Measurements from ENCODE around the gene CNOT1. TPM values are rescaled to one million over a fixed set of nuclear protein-coding genes. Genes with fewer than 3 reads are reported as not detected.

The CNOT1 gene
- total RNA-seq, 1 donor from 2014 or later = 270 TPM

DNA sequence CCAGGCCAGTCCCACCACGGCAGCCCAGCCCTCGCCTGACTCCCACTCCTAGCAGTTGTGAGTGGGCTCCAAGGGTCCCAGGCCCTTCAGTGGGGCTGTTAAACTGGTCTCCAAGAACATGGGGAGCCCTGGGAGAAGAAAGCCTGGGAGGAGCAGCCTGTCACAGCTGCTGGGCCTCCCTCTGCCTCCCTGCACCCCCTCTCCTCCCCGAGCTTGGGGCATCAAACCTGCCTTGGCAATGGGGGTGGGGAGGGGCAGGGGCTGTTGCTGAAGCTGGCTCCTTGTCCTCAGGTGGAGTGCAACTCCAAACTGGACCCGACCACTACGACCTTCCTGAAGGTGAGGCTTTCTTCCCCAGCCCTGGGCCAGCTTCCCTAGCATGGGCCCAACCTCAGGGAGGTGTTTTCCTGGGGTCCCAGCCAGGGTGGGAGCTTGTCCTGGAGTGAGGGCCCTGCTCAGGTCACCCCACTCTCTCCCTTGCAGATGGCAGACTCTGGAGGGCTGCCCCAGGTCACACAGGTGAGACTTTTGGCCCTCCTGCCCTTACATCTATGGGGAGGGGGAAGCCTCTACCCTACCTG lies 120.9 kb downstream of the CNOT1 start:
- peaks cover 1% of the 10 kb centered on the region for H3K4me1 Mint-ChIP-seq (ENCODE audit: low read depth)
- DNase-seq (ENCODE audit: low spot score) = no peak
- H3K27ac Mint-ChIP-seq = no peak overlapping the region
- H3K27me3 Mint-ChIP-seq (ENCODE audit: insufficient read depth) = no peaks in the 10 kb centered on the region
- intact Hi-C loops (cut with micrococcal nuclease) = no loop called here
- no peak overlapping the region for H3K4me3 Mint-ChIP-seq
- H3K36me3 Mint-ChIP-seq (ENCODE audit: low read depth) = peaks cover 1% of the 10 kb centered on the region
- no peaks in the 10 kb centered on the region for H3K9me3 Mint-ChIP-seq

DNA sequence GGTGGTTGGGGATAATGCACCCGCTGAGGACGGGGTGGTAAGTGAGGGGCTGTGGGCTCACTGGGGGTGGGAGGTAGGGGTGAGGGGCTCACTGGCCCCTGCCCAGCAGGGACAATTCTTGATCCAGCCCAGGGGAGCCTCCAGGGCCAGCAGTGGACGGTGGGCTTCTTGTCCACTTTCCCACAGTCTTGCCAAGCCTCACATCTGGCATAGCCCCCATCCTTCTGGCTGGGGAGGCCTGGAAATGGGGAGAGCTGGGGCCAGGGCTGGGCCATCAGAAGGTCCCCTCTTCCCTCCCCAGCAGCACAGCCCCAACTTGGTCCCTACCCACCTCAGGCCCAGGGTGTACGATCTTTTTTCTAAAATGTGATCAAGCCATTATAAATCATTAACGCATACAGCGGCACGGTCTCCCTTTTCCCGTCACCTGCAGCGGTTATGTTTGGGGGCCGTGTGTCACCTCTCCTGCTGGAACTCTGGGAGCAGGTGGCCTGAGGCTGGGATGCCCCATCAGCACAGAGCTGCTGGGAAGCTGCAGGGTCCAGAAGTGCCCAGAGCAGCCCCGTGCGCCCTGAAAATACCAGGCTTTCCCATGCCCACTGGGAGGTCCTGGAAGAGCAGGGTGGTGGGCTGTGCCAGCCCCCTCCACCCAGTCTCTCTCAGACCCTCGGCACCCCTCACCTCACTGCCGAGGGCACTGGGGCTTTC lies 121.5 kb downstream of the CNOT1 start:
- Mint-ChIP-seq H3K4me3 (no peak overlapping the region), H3K9me3 (no peaks in the 10 kb centered on the region), H3K27ac (no peak overlapping the region), H3K4me1 (ENCODE audit: low read depth) (no peaks in the 10 kb centered on the region), H3K27me3 (ENCODE audit: insufficient read depth) (no peaks in the 10 kb centered on the region), H3K36me3 (ENCODE audit: low read depth) (peaks cover 1% of the 10 kb centered on the region)
- intact Hi-C loops (cut with micrococcal nuclease) = no loop called here
- DNase-seq (ENCODE audit: low spot score) = no peak

DNA sequence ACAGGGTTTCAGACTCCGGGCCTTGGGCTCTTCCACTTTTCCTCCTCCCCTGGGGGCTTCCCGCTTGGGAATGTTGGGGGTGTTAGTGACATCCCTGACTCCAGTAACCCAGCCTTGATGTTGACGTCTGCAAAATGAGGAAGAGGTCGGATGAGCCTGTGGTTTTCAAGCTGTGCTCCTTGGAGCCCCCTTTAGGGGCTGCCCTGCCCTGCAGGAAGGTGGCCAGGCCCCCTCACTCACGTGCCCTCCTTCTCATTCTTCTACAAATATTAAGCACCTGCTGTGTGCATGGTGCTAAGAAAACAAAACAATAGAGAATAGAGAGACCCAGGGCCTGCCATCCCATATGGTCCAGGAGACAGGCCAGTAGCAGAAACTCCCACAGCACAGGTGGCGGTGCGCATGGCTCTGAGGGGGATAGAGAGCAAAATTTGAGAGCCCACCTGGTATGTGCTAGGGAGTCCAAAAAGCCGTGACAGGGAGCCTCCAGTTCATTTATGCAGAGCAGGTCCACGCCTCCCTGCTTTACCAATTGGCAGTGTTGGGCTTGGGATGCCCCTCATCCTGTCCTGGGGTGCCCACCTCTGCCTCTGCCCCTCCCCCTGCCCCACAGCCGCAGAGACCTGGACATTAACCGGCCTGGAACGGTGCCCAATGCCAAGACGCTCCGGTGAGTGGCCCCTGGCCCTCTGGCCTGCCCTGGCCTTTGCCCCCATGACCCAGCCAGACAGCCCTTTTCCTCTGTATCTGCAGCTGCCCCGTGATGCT lies 122.2 kb downstream of the CNOT1 start:
- H3K27me3 Mint-ChIP-seq (ENCODE audit: insufficient read depth) = no peaks in the 10 kb centered on the region

DNA sequence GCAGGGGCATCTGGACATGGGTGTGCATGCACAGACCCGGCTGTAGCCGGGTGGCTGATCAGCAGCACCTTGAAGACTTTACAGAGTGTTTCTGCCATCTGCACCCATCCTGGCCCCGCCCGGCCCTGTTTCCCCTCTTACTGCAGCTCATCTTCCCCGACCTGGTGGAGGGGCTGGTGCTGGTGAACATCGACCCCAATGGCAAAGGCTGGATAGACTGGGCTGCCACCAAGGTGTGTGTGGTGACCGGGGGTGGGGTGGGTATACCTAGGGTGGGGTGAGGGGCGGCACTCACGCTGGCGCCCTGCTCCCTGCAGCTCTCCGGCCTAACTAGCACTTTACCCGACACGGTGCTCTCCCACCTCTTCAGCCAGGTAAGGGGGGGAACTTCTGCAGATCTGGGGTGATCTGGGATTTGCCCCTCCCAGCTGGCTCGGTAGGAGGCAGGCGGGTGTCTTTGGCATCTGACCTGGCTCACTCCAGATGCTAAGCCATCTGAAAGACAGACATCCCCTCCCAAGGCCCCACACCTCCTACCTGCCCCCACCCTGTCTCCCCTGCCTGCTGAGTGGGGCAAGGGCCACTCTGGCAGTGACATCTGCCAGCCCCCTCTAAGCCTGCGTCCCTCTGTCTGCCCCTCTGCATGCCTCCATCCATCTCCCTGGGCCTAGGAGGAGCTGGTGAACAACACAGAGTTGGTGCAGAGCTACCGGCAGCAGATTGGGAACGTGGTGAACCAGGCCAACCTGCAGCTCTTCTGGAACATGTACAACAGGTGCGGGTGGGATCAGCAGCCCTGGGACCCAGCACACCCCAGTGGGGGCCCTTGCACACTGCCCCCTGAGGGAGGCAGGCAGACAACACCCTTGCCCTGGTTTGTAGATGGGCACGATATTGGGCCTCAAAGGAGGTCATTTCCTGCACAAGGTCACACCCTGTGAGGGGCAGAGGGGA lies 123.1 kb downstream of the CNOT1 start:
- no peak overlapping the region for H3K4me3 Mint-ChIP-seq
- no peak overlapping the region for H3K27ac Mint-ChIP-seq
- DNase-seq (ENCODE audit: low spot score) = no peak
- H3K9me3 Mint-ChIP-seq = no peaks in the 10 kb centered on the region
- no peaks in the 10 kb centered on the region for H3K36me3 Mint-ChIP-seq (ENCODE audit: low read depth)
- no peaks in the 10 kb centered on the region for H3K27me3 Mint-ChIP-seq (ENCODE audit: insufficient read depth)
- intact Hi-C loops (cut with micrococcal nuclease) = no loop called here
- no peaks in the 10 kb centered on the region for H3K4me1 Mint-ChIP-seq (ENCODE audit: low read depth)

More for the DNA sequence above, 122.2 kb downstream of the CNOT1 start:
- no peak for DNase-seq (ENCODE audit: low spot score)
- Mint-ChIP-seq H3K27ac (no peak overlapping the region), H3K4me3 (no peak overlapping the region), H3K4me1 (ENCODE audit: low read depth) (no peaks in the 10 kb centered on the region), H3K36me3 (ENCODE audit: low read depth) (peaks cover 1% of the 10 kb centered on the region), H3K9me3 (no peaks in the 10 kb centered on the region)
- intact Hi-C loops (cut with micrococcal nuclease) = no loop called here

DNA sequence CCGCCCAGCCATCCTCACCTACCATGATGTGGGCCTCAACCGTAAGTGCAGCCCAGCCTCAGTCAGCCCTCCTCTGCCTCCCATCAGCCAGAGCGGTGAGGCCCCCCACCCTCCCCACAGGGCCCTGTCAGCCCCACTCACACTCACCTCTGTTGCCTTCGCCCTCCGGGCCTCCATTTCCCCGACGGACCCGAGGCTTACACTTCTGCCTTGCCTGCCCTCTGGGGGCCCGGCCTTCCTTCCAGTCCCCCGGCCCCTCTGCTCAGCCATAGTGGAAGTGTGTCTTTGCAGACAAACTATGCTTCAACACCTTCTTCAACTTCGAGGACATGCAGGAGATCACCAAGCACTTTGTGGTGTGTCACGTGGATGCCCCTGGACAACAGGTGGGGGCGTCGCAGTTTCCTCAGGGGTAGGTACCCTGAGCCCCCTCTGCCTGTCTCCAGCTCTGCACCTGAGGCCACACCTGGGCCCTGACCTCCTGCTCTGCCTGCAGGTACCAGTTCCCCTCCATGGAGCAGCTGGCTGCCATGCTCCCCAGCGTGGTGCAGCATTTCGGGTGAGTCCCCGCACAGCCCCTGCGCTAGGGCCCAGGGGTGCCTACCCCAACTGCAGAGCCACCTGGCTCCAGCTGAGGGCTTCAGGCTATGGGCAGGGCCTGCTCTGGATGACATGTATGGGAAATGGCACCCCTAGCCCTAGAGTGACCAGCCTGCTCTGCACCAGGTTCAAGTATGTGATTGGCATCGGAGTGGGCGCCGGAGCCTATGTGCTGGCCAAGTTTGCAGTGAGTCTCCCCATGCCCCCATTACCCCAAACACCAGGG lies 125.5 kb downstream of the CNOT1 start:
- H3K4me3 Mint-ChIP-seq = no peak overlapping the region
- H3K9me3 Mint-ChIP-seq = no peaks in the 10 kb centered on the region
- intact Hi-C loops (cut with micrococcal nuclease) = no loop called here
- H3K27ac Mint-ChIP-seq = no peak overlapping the region
- H3K36me3 Mint-ChIP-seq (ENCODE audit: low read depth) = no peaks in the 10 kb centered on the region
- DNase-seq (ENCODE audit: low spot score) = no peak
- no peaks in the 10 kb centered on the region for H3K4me1 Mint-ChIP-seq (ENCODE audit: low read depth)
- H3K27me3 Mint-ChIP-seq (ENCODE audit: insufficient read depth) = peaks cover 4% of the 10 kb centered on the region

DNA sequence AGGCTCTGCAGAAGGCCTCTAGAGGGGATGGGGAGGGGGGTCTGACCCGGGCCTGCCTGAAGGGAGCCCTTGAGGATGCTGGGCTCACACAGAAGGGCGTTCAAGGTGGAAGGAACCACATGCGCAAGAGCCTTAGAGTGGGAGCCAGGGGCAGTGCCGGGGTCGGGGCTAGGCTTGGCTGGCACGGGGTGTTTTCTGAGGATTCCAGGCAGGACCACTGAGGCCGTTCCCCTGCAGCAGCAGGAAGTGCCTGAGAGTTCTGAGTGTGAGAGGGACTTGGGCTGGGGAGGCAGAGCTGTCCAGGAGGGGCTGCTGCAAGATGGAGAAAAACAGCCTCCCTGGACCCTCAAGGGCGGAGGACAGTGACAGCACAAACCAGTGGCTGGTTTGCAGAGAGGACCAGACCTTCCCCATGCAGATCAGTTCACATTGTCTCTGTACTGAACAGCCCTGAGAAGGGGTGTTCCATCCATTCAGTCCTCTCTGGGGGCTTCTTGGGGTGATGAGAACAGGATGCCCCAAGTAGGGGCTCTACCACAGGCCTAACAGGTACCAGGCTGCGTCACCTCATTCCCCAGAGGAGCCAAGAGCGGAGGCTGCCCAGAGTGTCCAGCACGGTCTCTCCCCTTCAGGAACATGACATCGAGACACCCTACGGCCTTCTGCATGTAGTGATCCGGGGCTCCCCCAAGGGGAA lies 126.3 kb downstream of the CNOT1 start:
- intact Hi-C loops (cut with micrococcal nuclease) = no loop called here
- no peaks in the 10 kb centered on the region for H3K4me1 Mint-ChIP-seq (ENCODE audit: low read depth)
- DNase-seq (ENCODE audit: low spot score) = no peak
- H3K27me3 Mint-ChIP-seq (ENCODE audit: insufficient read depth) = peaks cover 4% of the 10 kb centered on the region
- H3K9me3 Mint-ChIP-seq = no peaks in the 10 kb centered on the region
- no peak overlapping the region for H3K4me3 Mint-ChIP-seq
- no peak overlapping the region for H3K27ac Mint-ChIP-seq
- H3K36me3 Mint-ChIP-seq (ENCODE audit: low read depth) = no peaks in the 10 kb centered on the region

DNA sequence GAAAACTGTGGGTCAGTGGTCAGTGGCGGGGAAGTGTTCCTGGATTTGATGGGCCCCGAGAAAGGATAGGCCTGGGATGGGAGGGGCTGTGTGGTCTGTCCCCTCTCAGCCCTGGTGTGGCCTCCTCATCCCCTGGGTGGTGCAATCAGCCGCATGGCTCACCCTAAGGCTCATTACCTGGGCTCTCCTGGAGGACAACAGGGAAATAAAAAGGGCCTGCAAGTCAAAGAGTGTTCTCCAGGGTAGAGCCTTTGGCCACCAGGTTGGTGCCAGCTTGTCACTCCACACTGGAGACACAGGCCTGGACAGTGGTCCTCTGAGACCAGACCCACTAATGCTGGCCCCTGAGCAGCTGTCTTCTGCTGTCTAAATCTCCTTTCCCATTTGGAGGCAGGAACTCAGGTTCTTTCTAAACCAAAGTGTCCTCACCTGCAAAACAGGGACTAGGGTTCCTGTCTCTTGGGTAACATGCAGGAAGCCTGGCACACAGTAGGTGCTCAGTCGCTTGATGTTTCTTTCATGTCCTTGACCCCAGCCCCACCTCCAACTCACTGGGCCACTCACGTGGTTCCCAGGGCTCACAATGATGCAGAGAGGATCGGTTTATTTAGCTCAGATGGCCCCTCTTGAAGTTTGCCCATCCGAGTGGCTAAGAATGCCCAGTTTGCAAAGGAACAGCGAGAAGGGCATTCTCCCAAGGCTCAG lies 127.3 kb downstream of the CNOT1 start:
- no peak for DNase-seq (ENCODE audit: low spot score)
- Mint-ChIP-seq H3K27ac (no peak overlapping the region), H3K27me3 (ENCODE audit: insufficient read depth) (peaks cover 4% of the 10 kb centered on the region), H3K4me1 (ENCODE audit: low read depth) (no peaks in the 10 kb centered on the region), H3K36me3 (ENCODE audit: low read depth) (no peaks in the 10 kb centered on the region), H3K9me3 (no peaks in the 10 kb centered on the region), H3K4me3 (no peak overlapping the region)
- intact Hi-C loops (cut with micrococcal nuclease) = no loop called here

DNA sequence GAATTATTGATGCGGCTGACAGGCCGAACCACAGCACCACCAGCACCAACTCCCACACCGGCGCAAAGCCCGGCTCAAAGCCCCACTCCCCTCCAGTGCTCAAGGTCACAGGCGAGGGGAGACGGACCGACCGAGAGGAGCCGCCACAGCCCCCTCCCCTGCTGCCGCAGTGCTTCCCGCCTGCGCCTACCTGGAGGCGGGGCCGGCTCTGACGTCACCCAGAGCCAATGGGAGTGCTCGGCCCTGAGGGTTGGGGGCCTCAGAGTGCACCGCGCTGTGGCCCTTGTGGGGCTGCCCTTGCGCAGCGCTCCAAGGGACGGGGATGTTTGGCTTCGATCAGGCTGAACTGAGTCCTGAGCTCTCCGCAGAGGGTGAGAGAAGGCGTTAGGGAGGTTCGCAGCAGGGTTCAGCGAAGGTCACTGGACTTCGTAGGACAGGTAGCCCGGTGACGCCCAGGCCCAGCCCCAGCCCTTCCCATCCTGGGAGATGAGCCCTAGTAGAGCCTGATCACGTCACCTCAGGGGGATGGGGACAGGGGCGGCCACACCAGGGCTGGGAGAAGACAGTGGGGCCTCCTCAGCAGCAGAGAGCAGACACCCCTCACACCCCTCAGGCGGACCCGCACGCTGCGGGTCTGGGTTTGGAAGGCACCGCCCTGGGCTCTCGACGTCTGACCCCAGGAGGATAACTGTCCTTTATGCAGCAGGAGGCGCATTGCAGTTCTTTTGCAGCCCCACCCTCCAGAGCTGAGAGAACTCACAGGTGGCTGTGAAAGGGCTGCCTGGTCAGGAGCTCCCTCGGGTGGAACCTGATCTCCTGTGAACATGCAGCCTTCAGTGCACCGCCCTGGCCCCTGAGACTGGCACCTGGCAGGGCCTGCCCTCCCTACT lies 128.1 kb downstream of the CNOT1 start:
- Mint-ChIP-seq H3K4me3 (peak overlapping the region; percentile 74), H3K4me1 (ENCODE audit: low read depth) (no peaks in the 10 kb centered on the region), H3K27me3 (ENCODE audit: insufficient read depth) (peaks cover 4% of the 10 kb centered on the region), H3K9me3 (no peaks in the 10 kb centered on the region), H3K36me3 (ENCODE audit: low read depth) (no peaks in the 10 kb centered on the region), H3K27ac (no peak overlapping the region)
- intact Hi-C loops (cut with micrococcal nuclease) = loop anchor here (1.0 kb wide), 1 partner anchor 15 kb away; no protein-coding TSS in a partner anchor
- peak; percentile 34 for DNase-seq (ENCODE audit: low spot score)

DNA sequence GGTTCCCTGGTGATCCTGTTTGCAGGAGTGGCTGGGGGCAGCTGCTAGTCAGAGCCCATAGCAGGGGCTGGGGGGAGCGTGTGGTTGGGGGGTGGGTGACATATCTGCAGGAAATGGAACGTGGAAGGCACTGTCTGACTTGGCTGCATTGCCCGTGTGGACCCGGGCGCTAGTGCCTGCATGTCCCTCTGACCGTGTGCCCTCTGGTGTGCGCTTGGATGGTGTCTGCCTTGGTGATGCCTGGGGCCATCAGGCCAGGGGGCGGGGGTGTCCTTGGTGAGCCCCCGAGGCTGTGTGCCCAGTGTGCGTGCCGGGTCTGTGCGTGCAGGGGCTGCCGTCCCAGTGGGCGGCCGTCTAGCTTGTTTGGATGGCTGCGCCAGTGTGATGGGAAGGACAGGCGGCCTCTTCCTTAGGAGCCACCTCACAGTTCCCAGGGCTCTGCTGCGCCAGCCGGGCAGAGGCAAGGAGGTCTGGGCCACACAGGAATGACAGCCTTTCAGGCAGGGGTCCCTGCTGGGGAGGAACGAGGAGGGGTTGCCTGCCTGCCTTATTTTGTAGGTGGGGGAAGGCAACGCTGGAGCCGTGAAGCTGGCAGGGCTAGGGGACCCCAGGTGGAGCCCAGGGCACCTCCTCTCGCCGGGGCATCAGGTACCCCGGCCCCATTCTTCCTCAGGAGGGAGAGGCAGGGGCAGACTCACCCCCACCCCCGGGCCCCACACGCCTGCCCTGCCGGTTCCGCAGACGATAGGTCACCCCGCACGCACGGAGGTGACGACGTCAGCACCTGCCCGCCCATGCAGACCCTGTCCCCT lies 129.0 kb downstream of the CNOT1 start:
- no peaks in the 10 kb centered on the region for H3K36me3 Mint-ChIP-seq (ENCODE audit: low read depth)
- DNase-seq (ENCODE audit: low spot score) = no peak
- H3K4me3 Mint-ChIP-seq = peak overlapping the region; percentile 74
- peaks cover under 1% of the 10 kb centered on the region for H3K4me1 Mint-ChIP-seq (ENCODE audit: low read depth)
- peaks cover 4% of the 10 kb centered on the region for H3K27me3 Mint-ChIP-seq (ENCODE audit: insufficient read depth)
- no peaks in the 10 kb centered on the region for H3K9me3 Mint-ChIP-seq
- intact Hi-C loops (cut with micrococcal nuclease) = loop anchor here (1.0 kb wide), 1 partner anchor 16 kb away; no protein-coding TSS in a partner anchor
- no peak overlapping the region for H3K27ac Mint-ChIP-seq
